Trophoblast cell (in vitro differentiated cells and primary cell): ENCODE data around the gene PKD1.
"Not testable (repeated sequence)": the region's sequence is repeated elsewhere in the genome, so short reads cannot be mapped to it uniquely, and the experiment has no call there.

ENCODE experiments used
- DNase-seq, 2 donors: peaks; one replicate each; pipeline ENCODE4 v3.0.0-alpha.2; 2016
- H2AFZ ChIP-seq: 2 replicates; pipeline ENCODE4 v1.6.1; 2013; ENCODE audit warnings: low read length, moderate library complexity, mild to moderate bottlenecking; ENCODE audit not compliant: insufficient read depth, poor library complexity
- H2AK5ac ChIP-seq: 2 replicates; pipeline ENCODE4 v1.6.1; 2013; ENCODE audit warnings: mild to moderate bottlenecking, low read length
- H2BK120ac ChIP-seq: 2 replicates; pipeline ENCODE4 v1.6.1; 2013; ENCODE audit warnings: low read length, mild to moderate bottlenecking, moderate library complexity; ENCODE audit not compliant: insufficient read depth, poor library complexity
- H2BK12ac ChIP-seq: 2 replicates; pipeline ENCODE4 v1.6.1; 2013; ENCODE audit warnings: mild to moderate bottlenecking, low read length, moderate library complexity
- H2BK5ac ChIP-seq: 2 replicates; pipeline ENCODE4 v1.6.1; 2013; ENCODE audit warnings: low read length, low read depth, moderate library complexity, mild to moderate bottlenecking; ENCODE audit not compliant: poor library complexity
- H3K14ac ChIP-seq: 2 replicates; pipeline ENCODE4 v1.6.1; 2013; ENCODE audit warnings: mild to moderate bottlenecking, low read length
- H3K18ac ChIP-seq: 2 replicates; pipeline ENCODE4 v1.6.1; 2013; ENCODE audit warnings: mild to moderate bottlenecking, low read length
- H3K23ac ChIP-seq: 2 replicates; pipeline ENCODE4 v1.6.1; 2013; ENCODE audit warnings: low read length
- H3K27ac ChIP-seq: 2 replicates; pipeline ENCODE4 v1.5.1; 2013; ENCODE audit warnings: low read depth, mild to moderate bottlenecking, inconsistent platforms, low read length, moderate library complexity
- H3K27me3 ChIP-seq: 2 replicates; pipeline ENCODE4 v1.6.1; 2013; ENCODE audit warnings: inconsistent platforms, mild to moderate bottlenecking, low read length, moderate library complexity; ENCODE audit not compliant: insufficient read depth
- H3K36me3 ChIP-seq, 2 experiments: 1 replicate in 1 of 2; 2 replicates in 1 of 2; pipeline ENCODE4 v1.6.1; 2013; ENCODE audit warnings: low read length in 2 of 2, mild to moderate bottlenecking in 2 of 2, moderate library complexity in 1 of 2; ENCODE audit not compliant: insufficient read depth in 2 of 2, control insufficient read depth in 1 of 2
- H3K4ac ChIP-seq: 2 replicates; pipeline ENCODE4 v1.6.1; 2013; ENCODE audit warnings: low read depth, mild to moderate bottlenecking, low read length, moderate library complexity
- H3K4me1 ChIP-seq, 2 experiments: 1 replicate in 1 of 2; 2 replicates in 1 of 2; pipeline ENCODE4 v1.6.1; 2013; ENCODE audit warnings: low read length in 2 of 2, mild to moderate bottlenecking in 2 of 2, moderate library complexity in 1 of 2; ENCODE audit not compliant: insufficient read depth in 2 of 2, control insufficient read depth in 1 of 2
- H3K4me2 ChIP-seq: 2 replicates; pipeline ENCODE4 v1.6.1; 2013; ENCODE audit warnings: inconsistent platforms, mild to moderate bottlenecking, low read length, moderate library complexity
- H3K4me3 ChIP-seq: 2 replicates; pipeline ENCODE4 v1.5.1; 2013; ENCODE audit warnings: mild to moderate bottlenecking, low read depth, low read length, inconsistent platforms
- H3K79me1 ChIP-seq: one replicate; pipeline ENCODE4 v1.6.1; 2013; ENCODE audit warnings: low read length
- H3K79me2 ChIP-seq: 2 replicates; pipeline ENCODE4 v1.6.1; 2013; ENCODE audit warnings: low read length, mild to moderate bottlenecking; ENCODE audit not compliant: control insufficient read depth, insufficient read depth, poor library complexity
- H3K9ac ChIP-seq: 2 replicates; pipeline ENCODE4 v1.6.1; 2013; ENCODE audit warnings: mild to moderate bottlenecking, low read length
- H3K9me3 ChIP-seq: 2 replicates; pipeline ENCODE4 v1.6.1; 2013; ENCODE audit warnings: low read depth, mild to moderate bottlenecking, control low read depth, inconsistent platforms, low read length; ENCODE audit not compliant: insufficient read depth
- H4K12ac ChIP-seq: 2 replicates; pipeline ENCODE4 v1.6.1; 2013; ENCODE audit warnings: low read depth, mild to moderate bottlenecking, low read length, moderate library complexity
- H4K8ac ChIP-seq: 2 replicates; pipeline ENCODE4 v1.6.1; 2013; ENCODE audit warnings: low read depth, mild to moderate bottlenecking, low read length, moderate library complexity
- H4K91ac ChIP-seq: one replicate; pipeline ENCODE4 v1.6.1; 2013; ENCODE audit warnings: low read depth, mild to moderate bottlenecking, low read length, moderate library complexity
- WGBS: extraction: QIAGEN DNeasy Blood & Tissue Kit; methylation state at CpG from one replicate; pipeline ENCODE4 v1.1.7; 2013; ENCODE audit warnings: missing lambda C conversion rate; ENCODE audit not compliant: insufficient read length, insufficient coverage; ENCODE audit errors: extremely low coverage; 5-methylcytosine and 5-hydroxymethylcytosine counted together

The PKD1 gene

DNA sequence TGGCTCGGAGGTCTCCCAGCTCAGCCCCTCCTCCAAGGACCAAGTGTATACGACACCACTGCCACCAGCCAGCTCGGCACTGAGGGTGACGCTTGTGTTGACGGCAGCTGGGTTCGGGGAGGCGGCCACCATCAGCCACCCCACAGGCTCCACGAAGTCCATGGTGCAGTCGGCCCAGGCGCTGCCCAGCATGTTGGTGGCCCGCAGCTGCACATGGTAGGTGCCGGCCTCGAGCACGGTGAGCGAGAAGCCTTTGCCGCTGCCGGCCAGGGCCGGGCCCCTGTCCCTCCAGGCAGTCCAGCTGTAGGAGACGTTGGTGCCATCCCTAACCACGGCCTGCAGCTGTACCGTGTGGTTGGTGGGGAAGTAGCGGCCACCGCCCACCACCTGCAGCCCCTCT lies 25.8 kb downstream of the PKD1 start:
- H3K4ac ChIP-seq, H2AK5ac ChIP-seq, H3K27me3 ChIP-seq, H3K4me3 ChIP-seq, H2AFZ ChIP-seq, DNase-seq, H3K23ac ChIP-seq, H3K79me1 ChIP-seq, H3K4me2 ChIP-seq, H3K79me2 ChIP-seq, H4K91ac ChIP-seq, H4K8ac ChIP-seq, H3K18ac ChIP-seq, H3K9me3 ChIP-seq, H3K9ac ChIP-seq, H3K27ac ChIP-seq, H2BK120ac ChIP-seq, H2BK12ac ChIP-seq, H3K14ac ChIP-seq, H2BK5ac ChIP-seq, H4K12ac ChIP-seq, H3K4me1 ChIP-seq: not testable (repeated sequence)
- WGBS = no CpG with 5 or more reads among the region's 23 CpGs
- H3K36me3 ChIP-seq = peaks cover 56 to 67% of the 10 kb centered on the region in 2 experiments

DNA sequence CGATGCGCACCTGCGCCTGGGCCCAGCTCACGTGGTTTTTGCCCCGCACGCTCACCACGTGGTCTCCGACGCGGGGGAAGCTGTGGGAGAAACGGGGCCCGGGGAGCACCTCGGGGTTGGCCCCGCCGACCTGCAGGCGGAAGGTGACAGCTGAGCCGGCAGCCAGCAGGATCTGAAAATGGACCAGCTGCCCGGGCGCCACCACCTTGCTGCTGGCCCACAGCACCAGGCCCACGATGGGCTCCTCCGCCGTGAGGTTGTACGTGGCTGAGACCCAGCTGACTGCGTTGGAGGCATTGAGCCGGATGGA lies 26.5 kb downstream of the PKD1 start:
- H3K9ac ChIP-seq, H2AK5ac ChIP-seq, H3K4me1 ChIP-seq, H2BK12ac ChIP-seq, H3K14ac ChIP-seq, H3K4me2 ChIP-seq, H3K18ac ChIP-seq, H3K79me1 ChIP-seq, DNase-seq, H4K91ac ChIP-seq, H3K79me2 ChIP-seq, H4K12ac ChIP-seq, H3K23ac ChIP-seq, H2BK120ac ChIP-seq, H3K4me3 ChIP-seq, H3K27me3 ChIP-seq, H3K27ac ChIP-seq, H3K9me3 ChIP-seq, H4K8ac ChIP-seq, H3K4ac ChIP-seq, H2BK5ac ChIP-seq, H2AFZ ChIP-seq: not testable (repeated sequence)
- WGBS = no CpG with 5 or more reads among the region's 25 CpGs
- peaks cover 53 to 64% of the 10 kb centered on the region in 2 experiments for H3K36me3 ChIP-seq

DNA sequence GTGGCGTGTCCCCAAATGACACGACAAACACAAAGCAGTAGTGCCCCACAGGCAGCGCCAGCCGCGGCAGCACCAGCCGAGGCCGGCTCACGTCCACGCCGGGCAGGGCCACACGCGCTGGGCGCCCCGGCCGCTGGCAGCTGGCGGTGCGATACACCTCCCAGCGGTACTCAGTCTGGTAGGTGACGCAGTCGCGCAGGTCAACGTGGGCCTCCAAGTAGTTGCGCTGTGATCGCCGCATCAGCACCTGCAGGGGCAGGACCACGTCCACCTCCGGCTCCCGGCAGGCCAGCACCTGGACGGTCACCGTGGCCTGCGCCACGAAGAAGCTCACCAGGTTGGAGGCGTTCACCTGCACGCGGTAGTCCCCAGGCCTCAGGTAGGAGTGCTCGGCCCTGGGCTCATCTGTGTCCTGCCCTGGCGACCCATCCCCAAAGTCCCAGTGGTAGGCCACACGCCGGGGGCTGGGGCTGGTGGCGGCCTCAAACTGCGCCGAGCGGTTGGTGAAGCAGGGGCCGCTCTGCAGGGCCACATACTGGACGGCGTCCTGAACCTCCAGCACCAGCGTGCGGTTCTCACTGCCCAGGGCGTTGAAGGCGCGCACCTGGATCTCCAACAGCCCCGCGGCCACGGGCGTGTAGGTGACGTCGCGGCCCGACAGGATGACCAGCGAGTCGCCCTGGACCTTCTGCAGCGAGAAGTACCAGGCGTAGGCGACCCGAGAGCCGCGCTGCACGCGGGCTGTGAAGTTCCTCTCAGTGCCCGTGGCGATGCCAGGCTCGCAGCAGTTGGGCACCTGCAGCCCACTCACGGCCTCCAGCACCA lies 27.0 kb downstream of the PKD1 start:
- H3K27me3 ChIP-seq, H3K9ac ChIP-seq, H4K12ac ChIP-seq, H3K4me2 ChIP-seq, H3K79me1 ChIP-seq, H3K4me1 ChIP-seq, H3K18ac ChIP-seq, DNase-seq, H2BK120ac ChIP-seq, H4K8ac ChIP-seq, H2BK12ac ChIP-seq, H2AK5ac ChIP-seq, H2BK5ac ChIP-seq, H3K14ac ChIP-seq, H4K91ac ChIP-seq, H3K27ac ChIP-seq, H3K79me2 ChIP-seq, H3K4ac ChIP-seq, H3K23ac ChIP-seq, H3K9me3 ChIP-seq, H2AFZ ChIP-seq, H3K4me3 ChIP-seq: not testable (repeated sequence)
- WGBS = no CpG with 5 or more reads among the region's 73 CpGs
- H3K36me3 ChIP-seq = peaks cover 52 to 59% of the 10 kb centered on the region in 2 experiments

DNA sequence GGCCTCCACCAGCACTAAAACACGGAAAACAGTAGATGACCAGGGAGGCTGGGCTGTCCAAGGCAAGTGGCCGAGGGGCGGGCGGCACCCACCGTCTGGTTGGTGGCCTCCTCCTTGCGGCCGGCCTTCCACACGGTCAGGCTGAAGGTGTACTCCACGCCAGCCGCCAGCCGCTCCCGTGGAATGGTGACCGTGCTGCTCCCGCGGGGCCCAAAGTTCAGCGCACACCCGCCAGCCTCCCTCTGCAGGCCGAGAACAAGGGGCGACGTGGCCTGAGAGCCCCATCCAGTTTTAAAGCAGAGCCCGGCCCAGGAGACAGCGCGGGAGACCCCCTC lies 27.9 kb downstream of the PKD1 start:
- H3K14ac ChIP-seq, H2BK12ac ChIP-seq, H3K27ac ChIP-seq, H2AK5ac ChIP-seq, H2AFZ ChIP-seq, H3K4me1 ChIP-seq, H3K79me1 ChIP-seq, H4K91ac ChIP-seq, H2BK120ac ChIP-seq, H3K9me3 ChIP-seq, H3K18ac ChIP-seq, H4K12ac ChIP-seq, H3K23ac ChIP-seq, DNase-seq, H3K4me3 ChIP-seq, H3K9ac ChIP-seq, H3K27me3 ChIP-seq, H3K79me2 ChIP-seq, H2BK5ac ChIP-seq, H3K4me2 ChIP-seq, H3K4ac ChIP-seq, H4K8ac ChIP-seq: not testable (repeated sequence)
- peaks cover 58 to 65% of the 10 kb centered on the region in 2 experiments for H3K36me3 ChIP-seq
- WGBS = no CpG with 5 or more reads among the region's 23 CpGs
